Hematopoietic multipotent progenitor cell treated with erythropoietin and hydrocortisone succinate and interleukin-3 and kit ligand, for 6 days (in vitro differentiated cells): ENCODE measurements around the gene PTCH1.

Source experiments
- DNase-seq: peaks from one replicate; pipeline ENCODE4 v3.0.0-alpha.2; 2015

The PTCH1 gene

GRCh38 chr9:95516734-95517558 lies at the start of gene PTCH1:
Gene PTCH1 (minus strand): TSS chr9:95516971.
- DNase-seq, result peak; percentile 17

DNA sequence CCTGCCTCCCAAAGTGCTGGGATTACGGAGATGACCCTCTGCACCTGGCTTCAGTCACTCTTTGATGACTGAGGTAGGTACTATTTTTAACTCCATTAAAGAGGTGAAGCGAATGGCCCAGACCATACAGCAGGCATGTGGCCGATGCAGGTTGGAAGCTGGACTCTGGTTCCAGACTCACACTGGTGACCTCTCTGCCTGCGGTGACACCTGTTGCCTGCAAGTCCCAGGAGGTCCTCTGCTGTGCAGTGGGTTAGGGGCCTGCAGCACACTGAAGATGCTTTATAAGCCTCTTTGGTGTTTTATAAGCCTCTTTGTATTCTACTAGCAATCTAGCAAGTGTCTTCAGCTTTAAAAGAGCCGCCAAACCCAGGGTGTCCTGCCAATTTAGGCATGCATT lies 49.2 kb upstream of the PTCH1 start:
- DNase-seq, result no peak

- DNase-seq, result no peak
Measured at GRCh38 chr9:95561913-95562312, 45.1 kb upstream of the PTCH1 start.

DNA sequence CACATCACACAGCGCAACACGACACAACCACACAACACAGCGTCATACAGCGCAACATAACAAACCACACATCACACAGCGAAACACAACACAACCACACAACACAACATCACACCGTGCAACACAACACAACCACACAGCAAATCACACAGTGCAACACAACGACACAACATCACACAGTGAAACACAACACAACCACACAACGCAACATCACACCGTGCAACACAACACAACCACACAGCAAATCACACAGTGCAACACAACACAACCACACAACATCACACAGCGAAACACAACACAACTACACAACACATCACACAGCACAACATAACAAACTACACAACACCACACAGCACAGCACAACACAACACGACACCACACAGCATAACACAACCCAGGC lies 40.4 kb upstream of the PTCH1 start:
- no peak for DNase-seq

DNA sequence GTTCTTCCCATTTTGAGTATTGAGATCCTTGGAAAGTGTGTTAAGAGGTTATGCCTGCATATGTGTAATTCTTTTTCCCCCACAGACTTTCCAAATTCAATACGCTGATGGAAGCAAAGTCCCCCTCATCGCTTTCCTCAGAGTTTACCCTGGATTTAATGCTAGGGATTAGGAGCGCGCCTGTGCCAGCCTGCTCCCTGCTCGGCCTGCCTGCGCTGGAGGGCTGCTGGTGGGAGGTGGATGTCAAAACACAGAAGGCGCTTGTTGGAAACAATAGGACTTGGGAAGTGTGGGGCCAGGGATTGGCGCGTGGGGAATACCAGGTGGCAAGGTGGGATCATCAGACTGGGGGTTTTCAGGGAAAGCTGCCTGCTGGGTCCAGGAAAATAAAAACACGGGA lies 39.8 kb upstream of the PTCH1 start:
- DNase-seq, result no peak

GRCh38 chr9:95552814-95553546 lies 36.2 kb upstream of the PTCH1 start:
- no peak for DNase-seq

DNA sequence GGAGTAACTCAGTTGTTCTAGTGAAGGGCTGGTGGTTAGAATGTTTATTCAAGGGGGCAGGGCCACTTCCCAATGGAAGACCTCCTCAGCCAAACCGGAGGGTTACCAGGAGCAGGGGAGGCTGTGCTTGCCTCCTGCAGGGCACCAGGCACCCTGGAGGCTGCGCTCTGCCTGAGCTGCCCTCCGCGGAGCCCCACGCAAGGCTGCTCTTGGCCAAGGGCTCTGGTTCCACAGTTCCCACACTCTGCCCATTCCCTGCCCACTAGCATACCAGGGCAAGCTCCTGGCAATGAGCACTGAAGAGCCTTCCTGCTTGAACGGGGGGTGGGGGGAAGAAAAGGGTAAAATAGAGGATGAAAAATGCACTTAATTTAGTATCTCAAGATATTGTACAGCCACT lies 35.5 kb upstream of the PTCH1 start:
- no peak for DNase-seq

DNA sequence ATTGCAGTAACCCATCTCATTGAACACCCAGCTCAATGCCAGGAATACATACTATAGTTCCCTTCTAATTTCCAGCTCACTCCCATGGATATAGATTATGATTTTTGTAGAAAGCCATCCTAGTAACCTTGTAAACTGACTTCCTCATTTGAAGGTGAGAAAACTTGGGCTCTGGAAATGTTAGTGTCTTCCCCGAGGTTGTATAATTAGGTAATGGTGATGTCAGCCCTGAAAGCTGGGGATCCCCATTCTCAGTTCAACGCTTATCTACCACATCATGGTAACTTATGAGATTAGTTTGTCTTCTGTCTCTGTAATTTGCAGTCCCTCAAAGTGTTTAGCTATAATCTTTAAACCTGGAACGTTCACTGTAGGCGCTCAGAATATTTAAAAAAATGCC lies 34.6 kb upstream of the PTCH1 start:
- DNase-seq, result no peak

DNA sequence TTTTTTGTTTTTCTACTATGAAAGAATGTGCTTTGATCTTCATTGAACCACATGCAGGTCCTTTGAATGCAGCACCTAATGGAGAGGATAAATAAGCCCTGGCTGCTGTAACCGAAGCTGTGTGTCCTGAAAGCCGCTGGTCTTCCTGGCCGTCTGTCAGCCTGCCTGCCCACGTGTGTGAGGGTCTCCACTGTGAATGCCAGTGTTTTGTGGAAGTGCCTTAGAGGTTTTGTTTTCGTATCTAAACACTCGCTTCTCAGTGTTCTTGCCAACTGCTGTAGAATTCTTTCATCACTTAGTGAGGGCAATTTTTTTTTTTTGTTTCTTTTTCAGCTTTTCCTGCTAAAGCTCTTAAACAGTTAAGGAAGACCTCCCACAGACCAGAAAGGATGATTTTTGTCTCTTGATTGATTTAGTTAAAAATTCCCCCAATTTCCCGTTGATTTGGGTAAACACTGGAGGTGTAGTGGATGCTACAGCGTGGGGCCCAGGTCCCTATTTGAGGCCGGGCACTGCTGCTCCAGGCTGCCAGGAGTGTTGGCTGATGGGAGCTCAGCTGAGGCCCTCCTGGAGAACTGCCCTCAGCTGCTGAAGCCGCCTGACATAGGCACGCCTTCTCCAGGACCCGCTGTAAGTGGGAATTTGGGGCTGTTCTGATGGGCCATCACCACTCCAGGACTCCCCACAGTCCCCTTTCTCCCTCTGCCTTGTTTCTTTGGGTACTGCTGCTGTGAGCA lies 29.2 kb upstream of the PTCH1 start:
- no peak for DNase-seq

DNA sequence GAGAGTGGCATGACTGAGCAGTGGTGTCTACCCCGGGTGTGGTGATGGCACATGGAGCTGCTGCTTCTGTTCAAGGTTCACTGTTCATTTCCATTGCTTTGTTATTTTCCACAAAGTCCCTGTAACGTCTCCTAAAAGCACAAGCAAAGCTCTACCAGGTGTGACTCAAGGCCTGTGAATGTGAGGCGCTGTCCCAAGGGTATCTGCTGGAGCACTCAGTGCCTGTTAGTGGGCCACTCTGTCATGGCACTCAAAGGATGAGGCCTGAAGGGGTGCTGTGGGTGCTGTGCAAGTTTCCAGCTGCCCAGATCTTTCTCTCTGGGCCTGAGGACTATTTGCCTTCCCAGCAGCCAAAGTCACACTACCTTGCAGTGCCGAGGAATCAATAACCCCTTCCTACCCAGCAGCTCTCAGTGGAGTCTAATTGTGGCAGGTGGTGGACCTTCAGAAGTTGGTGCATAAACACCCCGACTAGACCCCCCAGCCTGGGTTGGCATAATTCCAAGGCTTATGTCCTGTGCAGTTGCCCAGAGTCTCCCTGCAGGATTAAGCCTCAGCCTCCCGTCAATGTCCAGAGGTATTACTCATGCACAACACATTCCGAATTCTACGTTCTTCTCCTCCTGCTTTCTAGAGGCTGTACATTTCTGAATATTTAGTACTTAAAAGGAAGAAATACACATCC lies 17.4 kb upstream of the PTCH1 start:
- DNase-seq, result no peak

DNA sequence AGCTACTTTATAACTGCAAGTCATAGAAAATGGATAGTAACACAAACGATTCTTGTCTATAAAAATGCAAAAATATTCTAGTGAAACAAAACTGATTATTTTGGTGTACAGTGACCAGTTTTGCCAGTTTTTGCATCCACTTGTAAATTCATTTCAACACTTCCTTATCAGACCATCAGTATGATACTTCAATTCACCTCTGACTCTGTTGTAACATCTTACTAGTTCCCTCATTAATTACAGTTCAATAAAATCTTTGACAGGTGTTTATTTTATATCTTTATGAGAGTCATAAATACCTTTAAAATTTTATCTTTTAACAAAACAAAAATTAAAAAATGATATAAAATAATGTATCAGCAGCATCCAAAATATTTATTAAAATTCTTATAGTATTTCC lies 13.1 kb upstream of the PTCH1 start:
- no peak for DNase-seq

- no peak for DNase-seq
Measured at GRCh38 chr9:95528908-95529502, 12.2 kb upstream of the PTCH1 start.

GRCh38 chr9:95522871-95523370 lies 6.2 kb upstream of the PTCH1 start:
- no peak for DNase-seq

DNA sequence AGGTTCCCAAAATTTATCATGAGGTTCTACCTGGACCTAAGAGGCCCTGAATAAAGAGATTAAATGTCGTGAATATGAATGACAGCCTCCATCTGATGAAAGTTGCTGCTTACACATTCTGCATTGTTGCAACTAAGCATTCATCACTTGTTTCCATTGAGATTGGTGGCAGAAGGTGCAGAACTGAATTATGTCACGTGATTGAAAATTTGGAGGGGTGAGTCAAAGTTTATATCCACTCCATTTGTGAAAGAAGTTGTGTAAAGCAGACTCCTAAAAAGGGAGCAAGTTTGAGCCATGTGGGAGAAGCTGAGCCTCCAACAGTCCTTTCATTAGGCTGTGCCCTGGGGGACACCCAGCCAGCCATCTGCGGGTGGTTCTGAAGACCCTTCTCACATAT lies 4.9 kb upstream of the PTCH1 start:
- DNase-seq, result no peak

- DNase-seq, result no peak
Measured at GRCh38 chr9:95517559-95518425, 1.0 kb upstream of the PTCH1 start.

GRCh38 chr9:95516221-95516733 lies 494 bp downstream of the PTCH1 start:
- DNase-seq, result no peak

DNA sequence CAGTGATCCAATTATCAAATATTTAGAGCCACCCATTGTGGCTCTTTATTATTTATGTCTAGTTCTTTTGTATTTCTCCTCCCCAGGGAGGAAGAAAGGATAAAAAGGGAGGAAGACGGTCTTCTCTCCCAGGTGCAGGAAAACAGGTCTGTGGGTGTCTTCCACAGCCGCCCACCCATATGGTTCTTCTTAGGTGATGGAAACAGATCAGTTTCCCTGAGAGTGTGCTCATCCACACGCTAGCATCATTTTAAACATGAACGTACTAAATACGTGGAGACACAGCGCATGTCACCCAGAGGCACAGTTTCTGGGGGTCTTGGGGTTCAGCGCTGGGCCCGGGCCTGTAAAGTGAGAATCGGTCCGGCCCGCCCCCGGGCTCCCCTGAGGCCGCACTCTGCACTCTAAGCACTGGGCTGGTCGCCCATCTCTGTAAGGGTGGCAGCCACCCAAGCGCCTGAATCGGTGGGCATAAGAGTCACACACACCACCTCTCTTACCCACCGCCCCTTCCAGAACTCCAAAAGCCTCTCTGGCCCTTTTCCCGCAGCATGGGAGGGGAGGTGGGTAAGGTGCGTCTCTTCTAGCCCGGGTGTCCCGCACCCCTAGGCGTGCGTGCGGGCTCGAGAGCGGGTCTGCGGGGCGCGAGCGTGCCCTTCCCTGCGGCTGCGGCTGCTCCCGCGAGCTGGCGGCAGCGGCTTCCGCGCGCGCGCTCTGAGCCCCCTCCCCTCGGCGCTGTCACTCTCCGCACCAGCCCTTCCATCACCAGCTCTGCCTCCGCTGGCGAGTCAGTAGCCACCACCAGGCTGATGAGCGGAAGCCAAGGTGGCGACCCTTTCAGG lies 1.3 kb downstream of the PTCH1 start:
- DNase-seq, result no peak

- no peak for DNase-seq
Measured at GRCh38 chr9:95514342-95514741, 2.4 kb downstream of the PTCH1 start.

GRCh38 chr9:95513711-95514110 lies 3.1 kb downstream of the PTCH1 start:
- no peak for DNase-seq

- peak; percentile 30 for DNase-seq
Measured at GRCh38 chr9:95512709-95513095, 4.1 kb downstream of the PTCH1 start.
